NCI-H1092 treated with DMSO at 0.1 percent for 48 hours (cell line): Measurements from ENCODE around the gene TIAM1.

Source experiments
- DNase-seq: peaks from one replicate; lab custom pipeline; 2025; lab: John Stamatoyannopoulos, UW

TIAM1 gene

GRCh38 chr21:31132574-31133242 lies 211.4 kb downstream of the TIAM1 start:
- no peak for DNase-seq

DNA sequence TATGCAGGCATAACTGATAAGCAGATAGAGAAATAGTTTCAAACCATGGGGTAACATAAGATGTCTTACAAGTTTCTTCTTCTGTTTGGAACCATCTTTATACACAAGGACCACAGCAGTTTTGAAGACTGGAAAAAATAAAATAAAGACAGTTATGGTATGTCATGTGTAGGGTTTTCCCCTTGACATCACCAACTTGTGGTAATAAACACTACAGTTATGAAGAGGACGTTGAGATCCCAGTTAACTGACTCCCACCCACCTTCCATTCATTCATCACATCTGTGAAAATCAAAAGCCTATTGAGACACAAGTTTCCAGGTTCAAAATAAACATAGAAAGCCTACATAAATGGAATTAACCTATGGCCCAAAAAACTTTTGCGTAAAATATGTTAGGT lies 213.2 kb downstream of the TIAM1 start:
- no peak for DNase-seq

GRCh38 chr21:31128234-31128633 lies 215.8 kb downstream of the TIAM1 start:
- DNase-seq = no peak

GRCh38 chr21:31124010-31124409 lies 220.1 kb downstream of the TIAM1 start:
- DNase-seq = no peak

DNA sequence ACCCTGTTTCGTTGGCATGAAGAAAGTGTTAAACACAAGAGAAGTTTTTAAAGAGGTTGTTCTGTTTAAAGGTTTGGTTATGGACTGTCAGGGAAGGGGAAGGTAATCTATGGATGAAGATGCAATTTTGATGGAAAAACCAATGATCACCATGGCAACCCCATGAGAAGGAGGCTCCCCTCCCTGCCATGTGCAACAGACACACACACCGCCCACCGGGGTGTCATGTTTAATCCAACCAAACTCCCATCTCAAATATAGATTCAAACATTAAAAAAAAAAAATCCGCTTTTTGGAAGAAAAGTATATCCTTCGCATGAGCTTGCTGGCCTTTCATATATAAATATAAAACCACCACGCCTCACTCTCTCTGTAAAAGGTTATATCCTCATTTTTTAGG lies 224.9 kb downstream of the TIAM1 start:
- no peak for DNase-seq

GRCh38 chr21:31117128-31117916 lies 226.7 kb downstream of the TIAM1 start:
- DNase-seq = no peak

GRCh38 chr21:31115249-31115648 lies 228.8 kb downstream of the TIAM1 start:
- DNase-seq = no peak

- DNase-seq = no peak
Measured at GRCh38 chr21:31111093-31111492, 233.0 kb downstream of the TIAM1 start.

DNA sequence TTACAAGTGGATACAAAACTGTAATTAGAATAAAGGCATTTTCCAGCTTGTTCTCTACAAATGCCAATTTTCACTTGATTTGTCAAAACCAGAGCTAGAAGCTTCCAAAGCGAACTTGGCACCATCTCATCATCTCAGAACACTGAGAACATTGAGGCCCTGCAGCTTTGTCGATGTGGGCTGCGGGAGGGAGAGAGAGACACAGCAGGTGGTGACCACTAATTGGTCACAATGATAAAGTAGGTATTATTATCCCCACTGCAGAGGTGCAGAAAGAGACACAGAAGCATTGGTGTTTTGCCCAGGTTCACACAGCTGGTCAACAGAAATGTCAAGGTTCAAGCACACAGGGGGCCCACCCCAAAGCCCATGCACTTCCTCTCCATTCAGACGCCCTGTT lies 233.6 kb downstream of the TIAM1 start:
- no peak for DNase-seq

DNA sequence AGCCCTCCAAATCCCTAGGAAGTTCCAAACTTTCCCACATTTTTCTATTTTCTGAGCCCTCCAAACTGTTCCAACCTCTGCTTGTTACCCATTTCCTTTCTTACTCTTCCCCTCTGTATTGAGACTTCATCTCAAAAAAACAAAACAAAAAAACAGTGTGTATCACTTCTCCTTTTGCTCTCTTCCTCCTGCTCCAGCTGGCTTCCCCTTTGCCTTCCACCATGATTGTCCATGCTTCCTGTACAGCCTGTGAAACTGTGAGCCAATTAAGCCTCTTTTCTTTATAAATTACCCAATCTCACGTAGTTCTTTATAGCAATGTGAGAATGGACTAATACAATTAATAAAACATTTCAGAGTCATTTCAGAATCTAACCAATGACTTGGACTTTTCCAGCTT lies 236.2 kb downstream of the TIAM1 start:
- DNase-seq = no peak

DNA sequence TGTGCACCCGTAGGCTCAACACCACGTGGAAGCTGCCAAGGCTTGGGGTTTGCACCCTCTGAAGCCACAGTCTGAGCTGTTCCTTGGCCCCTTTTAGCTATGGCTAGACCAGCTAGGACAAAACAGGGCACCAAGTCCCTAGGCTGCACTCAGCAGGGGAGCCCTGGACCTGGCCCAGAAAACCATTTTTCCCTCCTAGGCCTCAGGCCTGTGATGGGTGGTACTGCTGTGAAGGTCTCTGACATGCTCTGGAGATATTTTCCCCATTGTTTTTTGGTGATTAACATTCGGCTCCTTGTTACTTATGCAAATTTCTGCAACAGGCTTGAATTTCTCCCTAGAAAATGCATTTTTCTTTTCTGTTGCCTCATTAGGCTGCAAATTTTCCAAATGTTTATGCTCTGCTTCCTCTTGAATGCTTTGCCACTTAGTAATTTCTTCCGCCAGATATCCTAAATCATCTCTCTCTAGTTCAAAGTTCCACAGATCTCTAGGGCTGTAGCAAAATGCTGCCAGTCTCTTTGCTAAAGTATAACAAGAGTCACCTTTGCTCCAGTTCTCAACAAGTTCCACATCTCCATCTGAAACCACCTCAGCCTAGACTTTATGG lies 236.8 kb downstream of the TIAM1 start:
- no peak for DNase-seq

DNA sequence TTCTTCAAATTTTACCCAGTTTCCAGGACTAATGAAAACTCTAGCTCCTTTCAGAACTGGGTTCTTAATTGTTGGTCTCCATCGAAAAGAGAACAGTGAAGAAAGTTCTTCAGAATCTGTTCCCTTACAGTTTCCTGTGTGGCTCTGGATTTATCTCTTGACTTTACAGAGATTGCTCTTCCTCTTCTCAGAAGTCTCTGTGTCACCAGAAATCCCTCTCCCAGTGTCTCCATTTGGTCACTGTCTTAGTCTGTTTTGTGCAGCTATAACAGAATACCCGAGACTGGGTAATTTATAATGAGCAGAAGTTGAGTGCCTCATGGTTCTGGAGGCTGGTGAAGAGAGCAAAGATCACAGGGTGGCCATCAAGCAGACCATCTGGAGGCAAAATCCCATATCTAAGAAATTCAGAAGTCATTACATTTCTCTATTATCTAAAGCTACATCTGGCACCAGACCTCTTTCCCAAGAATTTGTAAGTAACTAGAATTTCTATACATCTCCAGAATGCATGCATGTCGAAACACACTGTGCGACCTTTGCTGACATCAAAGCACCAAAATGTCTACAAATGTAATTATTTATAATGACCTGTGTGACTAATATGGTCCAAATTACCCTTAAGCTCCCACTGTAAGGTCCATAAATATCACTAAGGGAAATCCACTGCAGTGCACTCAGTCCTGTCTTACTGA lies 240.3 kb downstream of the TIAM1 start:
- DNase-seq = no peak

- DNase-seq = no peak
Measured at GRCh38 chr21:31103163-31103562, 240.9 kb downstream of the TIAM1 start.

GRCh38 chr21:31099122-31099521 lies 244.9 kb downstream of the TIAM1 start:
- no peak for DNase-seq

DNA sequence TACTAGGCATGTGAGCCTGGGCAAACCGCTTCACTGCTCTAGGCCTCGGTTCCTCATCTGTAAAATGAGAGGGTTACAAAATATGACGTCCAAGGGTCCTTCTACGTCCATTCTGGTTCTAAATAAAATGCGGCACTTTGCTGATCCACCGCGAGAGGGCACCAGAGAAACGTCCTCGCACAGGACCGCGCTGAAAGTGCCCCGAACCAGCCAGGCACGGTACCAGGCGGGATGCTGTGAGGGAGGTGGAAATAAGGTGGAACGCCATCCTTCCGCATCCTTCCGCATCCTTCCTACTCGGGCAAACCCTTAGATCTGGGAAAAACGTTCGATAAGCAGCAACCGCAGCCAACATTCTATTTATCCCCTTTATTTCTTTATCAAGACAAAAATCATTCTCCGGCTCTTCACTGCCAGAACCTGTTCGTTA lies 245.5 kb downstream of the TIAM1 start:
- peak; percentile 46 for DNase-seq

- no peak for DNase-seq
Measured at GRCh38 chr21:31092832-31093625, 251.0 kb downstream of the TIAM1 start.

DNA sequence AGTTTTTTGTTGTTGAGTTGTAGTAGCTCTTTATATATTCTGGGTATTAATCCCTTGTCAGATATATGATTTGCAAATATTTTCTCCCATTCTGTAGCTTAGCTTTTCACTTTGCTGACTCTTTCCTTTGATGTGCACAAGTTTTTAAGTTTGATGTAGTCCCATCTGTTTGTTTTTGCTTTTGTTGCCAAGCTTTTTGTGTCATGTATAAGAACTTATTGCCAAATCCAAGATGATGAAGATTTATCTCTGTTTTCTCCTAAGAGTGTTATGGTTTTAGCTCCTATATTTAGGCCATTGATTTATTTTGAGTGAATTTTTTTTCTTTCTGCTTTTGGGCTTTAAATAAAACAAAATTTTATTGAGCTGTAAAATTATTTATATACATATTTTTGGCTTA lies 253.7 kb downstream of the TIAM1 start:
- DNase-seq = no peak

DNA sequence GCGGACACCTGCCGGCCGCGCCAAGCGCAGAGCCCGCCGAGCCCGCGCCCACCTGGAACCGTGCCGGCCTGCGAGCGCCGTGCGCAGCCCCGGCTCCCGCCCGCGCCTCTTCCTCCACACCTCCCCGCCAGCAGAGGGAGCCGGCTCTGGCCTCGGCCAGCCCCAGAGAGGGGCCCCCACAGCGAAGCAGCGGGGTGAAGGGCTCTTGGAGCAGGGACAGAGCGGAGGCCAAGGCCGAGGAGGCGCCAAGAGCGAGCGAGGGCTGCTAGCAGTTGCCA lies 255.6 kb downstream of the TIAM1 start:
- DNase-seq = no peak

DNA sequence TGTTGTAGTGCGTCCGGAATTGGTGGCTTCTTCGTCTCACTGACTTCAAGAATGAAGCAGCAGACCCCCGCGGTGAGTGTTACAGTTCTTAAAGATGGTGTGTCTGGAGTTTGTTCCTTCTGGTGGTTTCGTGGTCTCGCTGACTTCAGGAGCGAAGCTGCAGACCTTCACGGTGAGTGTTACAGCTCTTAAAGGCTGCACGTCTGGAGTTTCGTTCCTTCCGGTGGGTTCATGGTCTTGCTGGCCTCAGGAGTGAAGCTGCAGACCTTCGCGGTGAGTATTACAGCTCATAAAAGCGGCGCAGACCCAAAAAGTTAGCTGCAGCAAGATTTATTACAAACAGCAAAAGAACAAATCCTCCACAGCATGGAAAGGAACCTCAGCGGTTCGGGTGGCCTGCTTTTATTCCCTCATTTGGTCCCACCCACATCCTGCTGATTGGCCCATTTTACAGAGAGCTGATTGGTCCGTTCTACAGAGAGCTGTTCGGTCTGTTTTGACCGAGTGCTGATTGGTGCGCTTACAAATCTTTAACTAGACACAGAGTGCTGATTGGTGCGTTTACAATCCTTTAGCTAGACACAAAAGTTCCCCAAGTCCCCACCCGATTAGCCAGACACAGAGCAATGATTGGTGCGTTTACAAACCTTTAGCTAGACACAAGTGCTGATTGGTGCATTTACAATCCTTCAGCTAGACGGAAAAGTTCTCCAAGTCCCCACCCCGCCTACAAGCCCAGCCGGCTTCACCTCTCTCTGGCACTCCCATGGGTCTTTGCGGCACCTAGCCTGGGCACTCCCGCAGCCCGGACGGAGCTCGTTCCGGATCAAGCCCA lies 256.2 kb downstream of the TIAM1 start:
- no peak for DNase-seq

GRCh38 chr21:31084689-31085088 lies 259.4 kb downstream of the TIAM1 start:
- no peak for DNase-seq

DNA sequence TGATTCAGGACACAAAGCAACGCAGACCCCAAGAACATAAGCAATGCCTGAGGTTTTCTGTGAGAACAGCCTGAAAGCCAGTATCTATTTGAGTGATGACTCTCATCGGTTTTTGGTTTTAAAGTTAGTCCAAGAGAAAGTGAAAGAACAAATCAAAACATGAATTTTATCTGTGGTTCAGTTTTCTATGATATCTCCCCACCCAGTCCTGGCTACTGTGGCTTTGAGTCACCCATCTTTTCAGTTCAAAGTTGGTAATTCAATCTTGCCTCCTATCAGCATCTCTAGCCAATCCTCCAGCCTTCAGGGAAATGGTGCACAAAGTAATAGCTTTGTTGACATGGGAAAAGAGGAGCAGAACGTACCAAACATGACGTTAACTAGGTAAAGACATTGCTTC lies 265.3 kb downstream of the TIAM1 start:
- no peak for DNase-seq
